ENCODE measurements around the gene NOTUM.

The NOTUM gene

DNA sequence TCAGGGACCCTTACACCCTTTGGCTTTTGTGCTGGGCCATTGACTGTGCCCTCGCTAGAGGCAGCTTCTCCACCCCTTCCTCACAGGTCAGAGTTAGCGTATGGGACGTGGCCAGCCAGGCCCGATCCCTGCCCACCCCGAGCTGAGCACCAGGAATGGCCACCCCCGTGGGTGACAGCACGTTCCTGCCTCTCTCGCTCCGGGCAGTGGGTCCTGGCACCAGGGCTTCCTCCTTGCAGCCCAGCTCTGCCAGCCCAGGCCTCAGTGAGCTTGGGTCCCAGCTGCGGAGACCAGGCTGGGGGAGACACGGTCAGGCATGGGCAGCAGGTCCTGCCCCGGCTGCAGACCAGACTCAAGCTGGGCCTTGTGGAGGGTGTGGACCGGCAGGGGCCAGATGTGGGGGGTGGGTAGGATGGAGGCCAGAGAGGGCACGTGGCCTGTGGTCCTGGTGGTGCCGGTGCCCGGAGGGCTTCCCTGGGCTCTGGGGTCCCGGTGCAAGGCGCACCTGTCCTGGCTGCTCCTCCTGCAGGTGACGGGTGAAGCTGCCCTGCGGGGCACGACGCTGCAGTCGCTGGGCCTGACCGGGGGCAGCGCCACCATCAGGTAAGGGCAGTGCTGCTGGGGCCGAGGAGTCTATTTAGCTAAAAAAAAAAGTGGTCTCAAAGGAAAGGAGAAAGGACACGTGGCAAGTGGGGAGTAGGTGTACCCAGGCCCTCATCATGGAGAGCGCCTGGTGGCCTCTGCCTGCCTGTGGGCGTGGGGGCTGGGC lies 34.7 kb upstream of the NOTUM start:
- H2BK12ac ChIP-seq (ENCODE audit: low read length): peak overlapping the region; percentile 97
- H3K4me3 ChIP-seq (ENCODE audit: low read length in 2 of 2): no peak overlapping the region
- H3K36me3 ChIP-seq (replicated peaks in 1 of 2; ENCODE audit: control insufficient read depth in 2 of 2, insufficient read depth in 2 of 2, low read length in 2 of 2): peaks cover 0 to 7% of the 10 kb centered on the region in 2 donors
- no peak overlapping the region for H2AFZ ChIP-seq (ENCODE audit: low read length)
- no peak for DNase-seq (ENCODE audit: low spot score)
- no peak overlapping the region for H3K4me2 ChIP-seq (ENCODE audit: insufficient read depth, low read length, poor library complexity, severe bottlenecking)
- H3K23ac ChIP-seq (ENCODE audit: low read depth, low read length, poor library complexity): peak overlapping the region; percentile 73
- H3K9ac ChIP-seq (ENCODE audit: low read depth, low read length, poor library complexity): peak overlapping the region; percentile 77
- peak overlapping the region; percentile 87 for H3K18ac ChIP-seq (ENCODE audit: low read length)
- H3K27ac ChIP-seq (replicated peaks; ENCODE audit: low read length): peak overlapping the region; percentile 17
- no peak overlapping the region for H3K4ac ChIP-seq (ENCODE audit: low read length)
- peak overlapping the region; percentile 38 for H3K14ac ChIP-seq (ENCODE audit: low read length)
- H4K8ac ChIP-seq (ENCODE audit: low read depth, low read length): peak overlapping the region; percentile 82
- H2BK15ac ChIP-seq (ENCODE audit: low read length): no peak overlapping the region
- peak overlapping the region; percentile 82 for H2BK5ac ChIP-seq (ENCODE audit: low read length)
- H3K79me1 ChIP-seq (ENCODE audit: low read depth, low read length): peaks cover 16% of the 10 kb centered on the region
- peaks cover 25 to 29% of the 10 kb centered on the region in 2 donors for H3K4me1 ChIP-seq (ENCODE audit: control insufficient read depth in 2 of 2, insufficient read depth in 1 of 2, low read depth in 1 of 2, low read length in 2 of 2)
- H3K9me3 ChIP-seq (replicated peaks in 1 of 2; ENCODE audit: control insufficient read depth in 2 of 2, insufficient read depth in 1 of 2, low read depth in 1 of 2, low read length in 2 of 2): peaks cover 3 to 4% of the 10 kb centered on the region in 2 donors
- no peaks in the 10 kb centered on the region for H3K27me3 ChIP-seq (ENCODE audit: control insufficient read depth in 3 of 3, insufficient read depth in 3 of 3, low read depth in 1 of 3, low read length in 3 of 3)
- WGBS, 2 donors (ENCODE audit: extremely low coverage in 2 of 2, insufficient read length in 2 of 2, insufficient replicate concordance in 1 of 2): no CpG with 5 or more reads among the region's 29 CpGs
- H2BK120ac ChIP-seq (ENCODE audit: low read depth, low read length): peak overlapping the region; percentile 89
- H4K91ac ChIP-seq (ENCODE audit: low read depth, low read length, poor library complexity): no peak overlapping the region
- H2AK5ac ChIP-seq (ENCODE audit: low read depth, low read length): peak overlapping the region; percentile 70

DNA sequence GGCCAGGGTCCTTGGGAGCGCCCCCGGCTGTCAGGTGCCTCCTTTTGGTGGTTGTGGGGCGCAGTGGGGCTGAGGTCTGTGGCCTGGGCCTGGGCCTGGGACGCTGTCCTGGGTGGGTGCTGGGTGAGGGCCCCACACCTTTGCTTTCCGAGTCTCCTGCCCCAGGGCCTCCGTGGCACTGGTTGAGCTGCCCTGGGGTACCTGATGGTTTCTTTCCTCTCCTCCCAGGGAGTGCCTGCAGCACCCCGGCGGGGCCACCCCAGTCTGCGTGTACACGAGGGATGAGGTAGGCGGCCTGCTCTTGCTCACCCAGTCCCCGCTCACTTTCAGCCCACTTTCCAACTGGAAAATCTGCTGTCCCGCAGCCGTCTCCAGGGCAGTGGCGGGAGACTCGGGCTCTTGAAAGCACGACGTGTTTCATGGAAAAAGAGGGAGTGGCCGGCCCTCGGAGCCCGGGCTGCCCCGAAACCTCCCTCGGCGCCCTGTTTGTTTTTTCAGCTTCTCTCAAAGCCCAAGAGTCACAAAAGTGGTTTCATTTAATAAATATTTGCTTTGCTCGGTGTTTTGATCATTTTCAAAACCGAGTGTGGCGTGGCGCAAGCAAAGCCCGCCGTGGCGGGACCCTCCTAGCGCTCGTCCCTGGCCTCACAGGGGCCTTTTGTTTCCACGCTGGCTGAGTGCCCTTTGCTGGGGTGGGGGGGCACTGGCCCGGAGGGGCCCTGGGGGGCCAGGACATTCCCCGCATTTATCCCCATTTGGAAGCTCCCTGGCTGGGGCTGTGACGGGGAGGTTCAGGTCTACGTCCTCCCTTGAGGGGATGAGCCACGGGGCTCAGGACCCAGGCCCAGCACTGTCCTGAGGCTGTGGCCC lies 33.8 kb upstream of the NOTUM start:
- H3K9me3 ChIP-seq (replicated peaks in 1 of 2; ENCODE audit: control insufficient read depth in 2 of 2, insufficient read depth in 1 of 2, low read depth in 1 of 2, low read length in 2 of 2): peaks cover 3 to 8% of the 10 kb centered on the region in 2 donors
- H4K8ac ChIP-seq (ENCODE audit: low read depth, low read length): peak overlapping the region; percentile 82
- peak overlapping the region; percentile 73 for H3K23ac ChIP-seq (ENCODE audit: low read depth, low read length, poor library complexity)
- H3K4me2 ChIP-seq (ENCODE audit: insufficient read depth, low read length, poor library complexity, severe bottlenecking): no peak overlapping the region
- H3K4me1 ChIP-seq (ENCODE audit: control insufficient read depth in 2 of 2, insufficient read depth in 1 of 2, low read depth in 1 of 2, low read length in 2 of 2): peaks cover 25 to 29% of the 10 kb centered on the region in 2 donors
- H2BK15ac ChIP-seq (ENCODE audit: low read length): no peak overlapping the region
- DNase-seq (ENCODE audit: low spot score): no peak
- H2BK120ac ChIP-seq (ENCODE audit: low read depth, low read length): no peak overlapping the region
- H3K18ac ChIP-seq (ENCODE audit: low read length): peak overlapping the region; percentile 87
- peak overlapping the region; percentile 67 for H3K14ac ChIP-seq (ENCODE audit: low read length)
- peak overlapping the region; percentile 77 for H3K9ac ChIP-seq (ENCODE audit: low read depth, low read length, poor library complexity)
- peak overlapping the region; percentile 82 for H2BK5ac ChIP-seq (ENCODE audit: low read length)
- H2BK12ac ChIP-seq (ENCODE audit: low read length): no peak overlapping the region
- H3K27me3 ChIP-seq (ENCODE audit: control insufficient read depth in 3 of 3, insufficient read depth in 3 of 3, low read depth in 1 of 3, low read length in 3 of 3): no peaks in the 10 kb centered on the region
- no peak overlapping the region for H4K91ac ChIP-seq (ENCODE audit: low read depth, low read length, poor library complexity)
- no CpG with 5 or more reads among the region's 39 CpGs for WGBS, 2 donors (ENCODE audit: extremely low coverage in 2 of 2, insufficient read length in 2 of 2, insufficient replicate concordance in 1 of 2)
- H3K36me3 ChIP-seq (replicated peaks in 1 of 2; ENCODE audit: control insufficient read depth in 2 of 2, insufficient read depth in 2 of 2, low read length in 2 of 2): peaks cover 0 to 7% of the 10 kb centered on the region in 2 donors
- no peak overlapping the region for H3K4me3 ChIP-seq (ENCODE audit: low read length in 2 of 2)
- peak overlapping the region; percentile 96 for H2AK5ac ChIP-seq (ENCODE audit: low read depth, low read length)
- H3K27ac ChIP-seq (replicated peaks; ENCODE audit: low read length): peak overlapping the region; percentile 22
- H2AFZ ChIP-seq (ENCODE audit: low read length): no peak overlapping the region
- peaks cover 12% of the 10 kb centered on the region for H3K79me1 ChIP-seq (ENCODE audit: low read depth, low read length)
- no peak overlapping the region for H3K4ac ChIP-seq (ENCODE audit: low read length)

DNA sequence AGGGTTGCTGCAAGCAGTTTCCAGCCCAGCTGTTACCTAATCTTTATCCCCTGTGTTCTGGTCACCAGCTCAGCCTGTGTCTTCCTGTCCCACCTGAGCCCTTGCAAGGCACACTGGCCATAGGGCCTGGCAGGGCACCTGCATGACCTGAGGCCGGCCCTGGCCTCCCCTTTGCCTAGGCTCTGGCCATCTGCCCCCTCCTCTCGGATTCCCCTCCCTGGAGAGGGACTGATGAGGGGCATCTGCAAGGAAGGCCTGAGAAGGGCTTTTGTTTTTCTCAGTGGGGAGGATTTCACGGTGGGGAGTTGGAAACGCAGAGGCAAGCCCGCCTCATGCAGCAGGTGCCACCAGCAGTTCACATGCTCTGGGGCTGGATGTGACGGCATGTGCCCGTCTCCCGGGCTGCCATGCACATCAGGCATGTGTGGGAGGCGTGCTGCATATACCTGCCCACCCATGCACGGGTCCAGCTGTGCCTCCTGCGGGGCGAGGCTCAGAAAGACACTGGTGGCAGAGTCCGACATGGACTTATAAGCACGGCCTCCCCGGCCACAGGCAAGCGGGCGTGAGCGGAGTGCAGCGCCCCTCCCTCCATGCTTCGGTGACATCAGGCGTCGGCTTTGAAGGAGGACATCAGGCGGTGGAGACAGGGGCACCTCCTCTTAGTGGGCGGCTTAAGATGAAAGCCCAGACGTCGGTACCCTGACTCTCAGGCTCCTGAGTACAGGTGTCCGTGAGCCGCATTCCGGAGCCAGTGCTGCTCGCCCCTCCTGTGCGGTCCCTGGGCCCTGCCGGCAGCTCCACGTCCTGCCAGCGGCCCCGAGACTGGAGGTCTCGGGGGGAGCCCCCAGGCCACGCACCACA lies 33.0 kb upstream of the NOTUM start:
- H3K4me3 ChIP-seq (ENCODE audit: low read length in 2 of 2): no peak overlapping the region

More for the DNA sequence above, 33.0 kb upstream of the NOTUM start:
- peak overlapping the region; percentile 18 for H3K4me2 ChIP-seq (ENCODE audit: insufficient read depth, low read length, poor library complexity, severe bottlenecking)
- H2BK120ac ChIP-seq (ENCODE audit: low read depth, low read length): no peak overlapping the region
- no peak overlapping the region for H2AFZ ChIP-seq (ENCODE audit: low read length)
- H3K79me1 ChIP-seq (ENCODE audit: low read depth, low read length): peaks cover 13% of the 10 kb centered on the region
- H4K8ac ChIP-seq (ENCODE audit: low read depth, low read length): no peak overlapping the region
- DNase-seq (ENCODE audit: low spot score): no peak
- H3K36me3 ChIP-seq (replicated peaks in 1 of 2; ENCODE audit: control insufficient read depth in 2 of 2, insufficient read depth in 2 of 2, low read length in 2 of 2): peaks cover 0 to 7% of the 10 kb centered on the region in 2 donors
- H3K9ac ChIP-seq (ENCODE audit: low read depth, low read length, poor library complexity): peak overlapping the region; percentile 38
- H3K4ac ChIP-seq (ENCODE audit: low read length): no peak overlapping the region
- H2AK5ac ChIP-seq (ENCODE audit: low read depth, low read length): peak overlapping the region; percentile 96
- peak overlapping the region; percentile 93 for H3K18ac ChIP-seq (ENCODE audit: low read length)
- peak overlapping the region; percentile 89 for H2BK15ac ChIP-seq (ENCODE audit: low read length)
- H3K23ac ChIP-seq (ENCODE audit: low read depth, low read length, poor library complexity): peak overlapping the region; percentile 85
- H3K27ac ChIP-seq (replicated peaks; ENCODE audit: low read length): peak overlapping the region; percentile 54
- H3K27me3 ChIP-seq (ENCODE audit: control insufficient read depth in 3 of 3, insufficient read depth in 3 of 3, low read depth in 1 of 3, low read length in 3 of 3): no peaks in the 10 kb centered on the region
- peak overlapping the region; percentile 75 for H2BK5ac ChIP-seq (ENCODE audit: low read length)
- peak overlapping the region; percentile 97 for H2BK12ac ChIP-seq (ENCODE audit: low read length)
- H3K9me3 ChIP-seq (replicated peaks in 1 of 2; ENCODE audit: control insufficient read depth in 2 of 2, insufficient read depth in 1 of 2, low read depth in 1 of 2, low read length in 2 of 2): peaks cover 3 to 8% of the 10 kb centered on the region in 2 donors
- peaks cover 25 to 29% of the 10 kb centered on the region in 2 donors for H3K4me1 ChIP-seq (ENCODE audit: control insufficient read depth in 2 of 2, insufficient read depth in 1 of 2, low read depth in 1 of 2, low read length in 2 of 2)
- no peak overlapping the region for H4K91ac ChIP-seq (ENCODE audit: low read depth, low read length, poor library complexity)
- WGBS, 2 donors (ENCODE audit: extremely low coverage in 2 of 2, insufficient read length in 2 of 2, insufficient replicate concordance in 1 of 2): no CpG with 5 or more reads among the region's 37 CpGs
- peak overlapping the region; percentile 82 for H3K14ac ChIP-seq (ENCODE audit: low read length)
